HG03280 (cell line): Measurements from ENCODE around the gene DOC2B.
"Not testable (repeated sequence)": the region's sequence is repeated elsewhere in the genome, so short reads cannot be mapped to it uniquely, and the experiment has no call there.

ENCODE experiments used
- ATAC-seq: cut with Tn5 transposase; IDR thresholded peaks from one replicate; pipeline ENCODE4 v1.9.1; 2021; ENCODE audit warnings: mild to moderate bottlenecking, moderate library complexity; ENCODE audit not compliant: unreplicated experiment

Gene DOC2B

DNA sequence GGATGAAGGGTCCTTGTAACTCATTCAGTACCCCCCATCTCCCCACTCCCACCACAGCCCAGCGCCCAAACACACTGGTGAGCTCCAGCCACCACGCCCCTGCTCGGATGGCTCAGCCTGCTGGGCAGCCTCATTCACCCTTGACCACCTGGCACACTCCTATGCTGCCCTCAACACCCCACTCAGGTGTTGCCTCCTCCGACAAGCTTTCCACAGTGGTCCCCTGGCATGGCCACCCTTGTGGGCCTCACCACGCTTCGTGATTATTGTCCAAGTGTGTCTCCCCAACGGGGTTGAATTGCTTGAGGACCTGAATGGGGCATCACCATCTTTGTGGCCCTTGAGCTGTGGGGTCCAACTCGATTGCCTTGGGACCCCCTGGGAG, 12.0 kb upstream of the DOC2B start:
- ATAC-seq, result no peak

DNA sequence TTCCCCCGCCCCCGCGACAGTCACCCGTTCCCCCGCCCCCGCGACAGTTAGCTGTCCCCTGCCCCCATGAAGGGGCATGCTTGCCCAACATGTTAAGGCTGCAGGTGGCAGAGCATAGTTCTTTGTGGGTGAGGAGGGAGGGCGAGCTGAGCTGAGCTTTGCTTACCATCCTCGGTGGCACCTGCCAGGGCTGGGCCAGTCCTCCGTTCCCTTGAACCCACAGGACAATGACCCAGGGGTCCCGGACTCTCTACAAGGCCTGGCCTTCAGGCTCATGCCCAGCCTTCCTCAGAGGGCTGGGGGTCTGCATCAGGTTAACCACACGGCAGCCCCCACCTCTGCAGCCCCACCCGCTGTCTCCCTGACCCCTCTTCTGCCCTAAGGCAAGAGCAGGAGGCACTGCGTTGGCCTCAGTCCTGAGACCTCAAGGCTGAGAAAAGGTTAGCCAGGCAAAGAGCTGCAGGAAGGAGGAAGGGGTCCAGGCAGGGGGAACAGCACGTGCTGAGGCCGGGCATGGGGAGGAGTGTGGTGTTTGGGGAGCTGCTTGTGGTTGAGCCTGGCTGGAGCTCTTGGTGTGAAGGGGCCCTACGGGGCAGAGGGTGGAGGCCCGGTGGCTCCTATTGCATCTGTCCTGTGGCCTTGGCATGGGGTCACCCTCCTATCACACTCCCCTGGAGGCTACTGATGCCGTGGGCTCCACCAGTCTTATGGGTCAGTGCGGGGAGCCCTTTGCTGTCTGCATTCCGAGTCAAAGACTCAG, 11.4 kb upstream of the DOC2B start:
- ATAC-seq, result no peak

GRCh38 chr17:189444-189843, 8.0 kb upstream of the DOC2B start:
- ATAC-seq, result no peak

DNA sequence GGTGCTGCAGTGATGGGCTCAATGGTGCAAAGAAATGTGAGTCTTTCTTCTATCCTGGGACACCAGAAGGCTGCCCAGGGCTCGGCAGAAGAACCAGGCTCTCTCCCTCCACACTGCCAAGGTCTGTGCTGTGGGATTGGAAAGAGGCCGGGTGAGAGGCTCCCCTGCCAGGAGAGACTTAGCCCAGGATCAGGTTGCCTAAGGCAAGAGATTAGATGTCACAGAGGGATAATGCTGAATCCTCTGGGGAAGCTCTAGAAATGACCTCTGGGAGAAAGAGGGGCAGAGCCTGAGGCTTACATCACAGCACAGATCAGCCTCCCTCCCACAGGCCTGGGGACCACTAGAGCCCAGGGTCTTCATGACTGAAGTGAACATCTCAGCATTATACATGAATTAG, 5.7 kb upstream of the DOC2B start:
- no peak for ATAC-seq

- no peak for ATAC-seq
Measured at GRCh38 chr17:185445-186138, 4.1 kb upstream of the DOC2B start.

GRCh38 chr17:183021-183420, 1.6 kb upstream of the DOC2B start:
- ATAC-seq, result no peak

GRCh38 chr17:182050-182751, 751 bp upstream of the DOC2B start:
- ATAC-seq, result no peak

DNA sequence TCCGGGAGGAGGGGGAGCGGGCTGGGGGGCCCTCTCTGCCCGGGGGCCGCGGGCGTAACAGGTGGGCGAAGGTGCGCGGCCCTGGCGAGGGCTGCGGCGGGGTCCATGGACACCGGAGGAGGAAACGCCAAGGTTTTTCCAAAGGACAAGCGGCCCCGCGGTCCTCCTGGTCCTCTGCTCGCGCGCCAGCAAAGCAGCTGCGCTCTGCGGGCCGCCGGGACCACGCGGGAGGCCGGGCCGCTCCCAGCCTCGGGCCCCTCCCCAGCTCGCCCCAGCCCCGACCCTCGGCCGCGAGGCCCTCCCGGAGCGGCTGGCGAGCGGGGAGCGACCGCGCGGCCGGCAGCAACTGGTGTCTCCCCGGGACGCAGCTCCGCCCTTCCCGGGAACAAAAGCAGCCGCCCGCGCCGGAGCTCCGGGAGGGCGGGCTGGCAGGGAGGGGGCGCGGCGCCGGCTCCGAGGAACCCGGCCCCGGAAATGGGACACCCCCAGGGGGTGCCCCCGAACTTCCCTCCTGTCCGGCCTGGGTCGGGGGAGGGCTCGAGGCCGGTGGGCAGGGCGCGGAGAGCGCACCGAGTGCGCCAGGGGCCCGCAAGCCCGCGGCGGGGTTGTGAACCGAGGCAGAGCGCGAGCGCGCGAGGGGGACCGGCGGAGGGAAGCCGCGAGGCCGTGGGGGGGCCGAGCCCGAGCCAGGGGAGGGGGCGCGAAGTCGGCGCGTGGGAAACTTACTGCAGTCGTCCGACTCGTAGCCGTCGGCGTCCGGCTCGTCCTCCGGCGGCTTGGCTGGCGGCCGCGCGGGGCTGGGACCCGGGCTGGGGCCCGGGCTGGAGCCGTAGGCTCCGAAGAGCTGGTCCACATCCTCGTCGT, 837 bp downstream of the DOC2B start:
- no peak for ATAC-seq

DNA sequence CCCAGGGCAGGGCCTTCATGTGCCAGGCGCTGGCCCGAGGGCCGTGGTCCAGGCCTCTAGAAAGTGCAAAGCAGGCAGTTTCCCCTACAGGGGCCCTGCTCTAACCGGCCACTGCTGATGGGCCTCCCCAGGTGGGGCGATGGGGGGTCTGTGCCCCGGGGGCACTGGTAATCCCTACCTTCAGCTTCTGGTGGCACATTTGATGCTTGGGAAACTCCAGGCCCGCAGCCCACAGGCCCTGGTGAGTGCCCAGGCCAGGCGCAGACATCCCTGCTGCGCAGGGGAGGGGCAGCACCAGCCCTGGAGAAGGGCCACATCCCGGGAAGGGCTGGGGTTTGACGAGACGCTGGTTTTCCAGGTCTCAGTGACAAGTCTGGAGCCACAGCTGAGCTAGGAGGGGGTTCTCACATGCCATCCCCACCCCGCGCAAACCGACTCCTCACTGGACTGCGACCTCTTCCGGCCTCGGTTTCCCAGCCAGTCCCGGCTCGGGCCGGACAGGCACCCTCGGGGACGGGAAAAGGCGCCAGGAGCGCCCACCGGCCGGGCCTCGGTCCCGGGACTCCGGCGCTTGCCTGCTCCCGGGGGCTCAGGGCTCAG, 1.6 kb downstream of the DOC2B start:
- no peak for ATAC-seq

DNA sequence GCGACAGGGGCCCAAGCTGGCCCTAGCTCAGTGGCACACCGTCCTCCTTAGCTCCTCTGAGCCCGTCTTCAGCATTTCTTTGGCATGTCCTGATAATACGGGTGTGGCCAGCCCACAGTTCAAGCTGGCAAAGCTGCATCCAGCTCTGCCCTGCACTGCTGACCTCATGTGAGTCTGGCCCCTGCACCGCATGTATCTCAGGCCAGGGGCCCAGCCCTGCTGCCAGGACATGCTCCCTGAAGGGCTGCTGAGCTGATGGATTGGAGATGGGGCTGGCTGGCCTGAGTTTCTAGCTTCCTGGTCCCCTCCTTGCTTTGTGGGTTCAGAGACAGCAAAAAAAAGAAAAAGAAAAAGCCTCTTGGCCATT, 2.4 kb downstream of the DOC2B start:
- ATAC-seq, result no peak

DNA sequence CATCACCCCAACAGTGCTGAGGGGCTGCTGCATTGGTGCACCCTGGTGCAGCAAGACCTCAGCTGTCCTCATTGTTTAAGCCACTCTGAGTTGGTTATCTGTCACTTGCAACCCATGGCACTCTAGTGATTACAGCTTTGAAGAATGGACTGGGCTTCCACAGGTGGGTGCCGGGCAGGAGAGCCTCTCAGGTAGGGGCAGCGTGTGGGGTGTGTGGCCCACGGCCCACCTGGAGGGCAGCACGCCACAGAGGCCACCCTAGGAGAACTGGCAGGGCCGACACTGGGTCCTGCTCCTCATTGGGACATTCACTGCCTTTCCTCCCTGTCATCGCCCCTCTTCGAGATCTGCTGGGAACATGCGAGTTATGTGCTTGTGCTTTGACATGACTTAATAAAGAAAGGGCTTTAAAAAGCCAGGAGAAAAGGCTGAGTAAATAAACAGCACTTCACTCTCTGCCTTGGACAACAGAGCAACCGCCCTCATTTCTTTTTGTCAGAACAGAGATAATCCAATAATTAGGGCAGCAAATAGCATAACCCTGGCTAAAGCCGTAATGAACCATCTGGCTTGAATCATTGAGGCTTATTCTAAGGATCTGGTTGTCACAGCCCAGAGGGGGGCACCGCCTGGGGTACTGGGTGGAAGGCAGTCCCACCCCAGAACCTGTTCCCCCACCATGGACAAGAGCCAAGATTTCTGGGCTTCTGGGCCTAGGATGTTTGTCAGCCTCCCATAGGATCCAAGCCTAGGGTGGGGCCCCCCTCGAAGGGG, 3.0 kb downstream of the DOC2B start:
- ATAC-seq, result no peak

DNA sequence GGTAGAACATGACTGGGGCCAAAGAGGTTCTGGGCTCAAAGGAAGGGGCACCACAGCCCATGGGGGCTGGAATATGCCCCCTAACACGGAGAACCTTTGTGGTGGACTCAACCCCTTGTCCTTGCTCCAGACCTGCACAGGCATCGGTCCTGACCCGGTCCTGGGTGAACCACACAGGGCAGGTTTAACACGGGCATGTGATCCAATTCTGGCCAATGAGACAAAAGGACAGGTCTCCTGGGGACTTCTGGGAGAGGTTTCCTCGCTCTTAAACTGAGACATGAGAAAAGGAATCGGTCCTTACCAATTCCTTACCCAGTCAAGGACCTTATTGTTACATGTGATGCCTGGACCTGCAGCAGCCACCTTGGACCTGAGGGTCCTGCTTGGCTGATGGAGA, 3.7 kb downstream of the DOC2B start:
- no peak for ATAC-seq

DNA sequence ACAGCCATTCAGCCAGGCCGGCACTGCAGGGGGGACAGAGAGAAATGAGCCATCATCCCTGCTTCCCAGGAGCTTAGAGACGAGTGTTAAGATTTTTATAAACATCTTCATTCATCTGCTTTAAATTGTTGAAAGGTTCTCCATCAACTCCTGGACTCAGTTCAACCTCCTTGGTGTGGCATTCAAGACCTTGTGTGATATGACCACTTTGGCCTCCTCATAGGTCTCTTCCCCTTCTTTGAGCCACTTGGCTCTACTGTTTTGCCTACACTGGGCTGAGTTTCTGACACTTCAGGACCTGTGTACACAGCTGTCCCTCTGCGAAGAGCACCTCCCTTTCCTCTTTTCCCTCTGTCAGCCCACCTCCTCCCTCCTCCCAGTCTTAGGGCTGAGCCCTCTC, 4.3 kb downstream of the DOC2B start:
- no peak for ATAC-seq

DNA sequence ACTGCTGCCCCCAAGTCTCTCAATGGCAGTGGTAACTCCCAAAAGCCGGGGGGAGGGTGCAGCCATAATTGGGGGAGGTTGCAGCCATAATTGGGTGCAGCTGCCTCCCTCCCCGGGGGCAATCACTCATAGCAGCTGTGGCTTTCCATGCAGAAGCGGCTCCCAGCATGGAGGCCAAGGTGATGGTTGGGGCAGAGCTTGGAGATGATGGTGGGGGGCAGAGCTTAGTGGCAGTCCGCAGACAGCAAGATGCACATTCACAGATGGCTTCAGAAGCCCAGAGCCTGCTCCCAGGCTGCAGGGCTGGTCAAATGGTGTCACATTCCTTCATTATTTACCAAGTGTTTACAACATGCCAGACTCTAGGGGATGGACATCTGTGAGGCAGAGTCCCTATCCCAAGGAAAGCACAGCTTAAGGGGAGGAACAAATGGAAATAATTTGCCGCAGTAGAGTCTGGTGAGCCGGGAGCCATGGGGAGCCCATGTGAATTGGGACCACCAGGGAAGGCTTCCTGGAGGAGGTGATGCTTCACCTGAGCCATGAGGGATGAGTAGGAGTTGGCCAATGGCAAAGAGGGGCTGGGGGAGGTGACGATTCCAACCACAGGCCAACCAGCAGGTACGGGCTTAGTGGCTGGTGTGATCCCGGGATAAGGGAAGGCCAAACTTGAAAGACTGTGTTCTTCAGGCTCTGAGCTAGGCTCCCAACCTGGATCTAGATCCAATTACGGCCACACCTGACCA, 8.1 kb downstream of the DOC2B start:
- no peak for ATAC-seq

- ATAC-seq, result no peak
Measured at GRCh38 chr17:172401-172800, 9.0 kb downstream of the DOC2B start.

GRCh38 chr17:171871-172270, 9.6 kb downstream of the DOC2B start:
- ATAC-seq, result no peak

GRCh38 chr17:170130-170670, 11.2 kb downstream of the DOC2B start:
- ATAC-seq, result no peak

- not testable (repeated sequence) for ATAC-seq
Measured at GRCh38 chr17:168614-169013, 12.8 kb downstream of the DOC2B start.

DNA sequence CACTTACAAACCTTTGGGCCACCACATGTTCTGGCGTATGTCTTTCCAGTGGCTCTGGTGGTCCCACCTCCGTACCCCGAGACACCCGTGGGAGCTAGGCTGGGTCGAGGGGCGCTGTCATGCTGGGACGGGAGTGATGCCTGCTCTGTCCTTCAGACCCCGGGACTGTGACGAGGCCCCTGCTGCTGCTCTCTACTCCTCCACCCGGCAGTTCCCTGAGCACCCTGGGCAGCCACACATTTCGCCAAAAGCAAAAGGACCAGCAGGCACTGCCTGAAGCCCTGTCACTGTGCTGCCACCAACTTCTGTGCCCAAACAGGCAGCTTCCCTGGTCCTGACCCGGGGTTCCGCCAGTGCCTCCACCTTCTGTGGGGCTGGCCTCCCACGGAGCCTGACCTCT, 15.5 kb downstream of the DOC2B start:
- ATAC-seq, result no peak
